GM12892 (cell line): ENCODE results near the gene SMIM11.

Experiments
- POLR2A ChIP-seq: IDR thresholded peaks from 2 replicates; pipeline ENCODE4 v1.6.1; 2011; ENCODE audit warnings: low read depth, low read length, control low read depth
- TAF1 ChIP-seq: IDR thresholded peaks from 2 replicates; pipeline ENCODE4 v1.6.1; 2011; ENCODE audit warnings: low read depth, mild to moderate bottlenecking, control low read depth, low read length, borderline replicate concordance

DNA sequence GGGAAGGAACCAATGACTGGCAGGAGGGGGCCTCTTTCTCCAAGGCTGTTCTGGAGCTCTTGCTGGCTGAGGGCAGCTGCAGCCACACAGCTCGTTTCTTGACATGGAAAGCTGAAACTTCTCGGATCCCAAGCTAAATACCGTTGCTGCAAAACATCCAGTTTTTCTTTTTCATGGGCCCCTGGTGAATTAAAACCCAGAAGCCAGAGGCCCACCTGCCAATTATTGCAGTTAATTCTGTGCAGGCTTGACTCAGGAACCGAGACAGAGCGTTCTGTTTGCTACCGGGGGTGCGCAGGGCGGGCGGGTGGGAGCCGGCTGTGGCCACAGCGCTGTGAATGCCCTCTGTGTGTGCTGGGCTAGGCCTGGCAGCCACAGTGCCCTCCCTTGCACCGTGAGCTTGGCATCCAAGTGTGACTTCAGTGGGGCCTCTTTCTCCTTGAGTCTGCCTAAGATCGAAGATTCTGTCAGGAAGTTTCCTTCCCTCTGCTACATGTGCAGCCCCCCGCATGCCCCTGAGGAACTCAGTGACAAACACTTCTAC, 31.4 kb upstream of the SMIM11 start:
- no peak for TF ChIP-seq POLR2A
- TF ChIP-seq TAF1 = no peak
